GM18519 (cell line): ENCODE data around the gene ZNF189.

Source experiments
- ATAC-seq: cut with Tn5 transposase; IDR thresholded peaks from one replicate; pipeline ENCODE4 v1.9.1; 2021; ENCODE audit warnings: mild to moderate bottlenecking, moderate library complexity; ENCODE audit not compliant: unreplicated experiment, low FRiP score

Gene ZNF189

GRCh38 chr9:101417389-101417788 is 18.7 kb downstream of the ZNF189 start:
- no peak for ATAC-seq

- no peak for ATAC-seq
These were observed 19.3 kb downstream of the ZNF189 start for GRCh38 chr9:101417977-101418376.

GRCh38 chr9:101418518-101419430 is 20.1 kb downstream of the ZNF189 start:
- ATAC-seq = no peak

- no peak for ATAC-seq
These were observed 21.2 kb downstream of the ZNF189 start for GRCh38 chr9:101419863-101420262.

- no peak for ATAC-seq
These were observed 23.0 kb downstream of the ZNF189 start for GRCh38 chr9:101421653-101422065.

GRCh38 chr9:101427358-101427757 is 28.7 kb downstream of the ZNF189 start:
- no peak for ATAC-seq

GRCh38 chr9:101427957-101428655 is 29.5 kb downstream of the ZNF189 start:
- ATAC-seq = peak; percentile 71

- ATAC-seq = no peak
These were observed 30.3 kb downstream of the ZNF189 start for GRCh38 chr9:101428909-101429308.

- no peak for ATAC-seq
These were observed 31.1 kb downstream of the ZNF189 start for GRCh38 chr9:101429736-101430135.

- no peak for ATAC-seq
These were observed 33.5 kb downstream of the ZNF189 start for GRCh38 chr9:101432171-101432570.

- ATAC-seq = no peak
These were observed 34.1 kb downstream of the ZNF189 start for GRCh38 chr9:101432740-101433139.

- ATAC-seq = no peak
These were observed 34.6 kb downstream of the ZNF189 start for GRCh38 chr9:101433229-101433628.

- no peak for ATAC-seq
These were observed 36.3 kb downstream of the ZNF189 start for GRCh38 chr9:101434998-101435397.

- ATAC-seq = no peak
These were observed 37.0 kb downstream of the ZNF189 start, which contains the start of gene ALDOB for GRCh38 chr9:101435601-101436079. ALDOB (minus strand) TSS chr9:101435774; CDS start chr9:101430887, 4,887 bp downstream.

GRCh38 chr9:101437806-101438232 is 39.2 kb downstream of the ZNF189 start:
- no peak for ATAC-seq

- no peak for ATAC-seq
These were observed 39.9 kb downstream of the ZNF189 start for GRCh38 chr9:101438523-101438922.

GRCh38 chr9:101440714-101441230 is 42.1 kb downstream of the ZNF189 start:
- no peak for ATAC-seq

GRCh38 chr9:101442318-101442717 is 43.7 kb downstream of the ZNF189 start:
- ATAC-seq = no peak

GRCh38 chr9:101442736-101443135 is 44.1 kb downstream of the ZNF189 start:
- no peak for ATAC-seq

GRCh38 chr9:101443364-101443771 is 44.7 kb downstream of the ZNF189 start:
- no peak for ATAC-seq
